Suprapubic skin (tissue), 4 donors: ENCODE measurements around the gene IFI6. TPM values are rescaled to one million over a fixed set of nuclear protein-coding genes. Genes with fewer than 3 reads are reported as not detected.

ENCODE experiments used
- DNase-seq, 2 donors: peaks; one replicate each; pipeline ENCODE4 v3.0.0-alpha.2; 2019; ENCODE audit warnings: low spot score in 2 of 2
- H3K27ac ChIP-seq: fragments of 200-600 bp; sonication (generic); one replicate; pipeline ENCODE4 v1.5.1; 2019
- H3K27me3 ChIP-seq: fragments of 200-600 bp; sonication (generic); one replicate; pipeline ENCODE4 v1.5.1; 2019
- H3K36me3 ChIP-seq: fragments of 200-600 bp; sonication (generic); one replicate; pipeline ENCODE4 v1.5.1; 2019
- H3K4me1 ChIP-seq: fragments of 200-600 bp; sonication (generic); one replicate; pipeline ENCODE4 v1.5.1; 2019
- H3K4me3 ChIP-seq: fragments of 200-600 bp; sonication (generic); one replicate; pipeline ENCODE4 v1.5.1; 2019; ENCODE audit warnings: mild to moderate bottlenecking
- H3K9me3 ChIP-seq: fragments of 200-600 bp; sonication (generic); one replicate; pipeline ENCODE4 v1.5.1; 2019
- CTCF ChIP-seq, 2 donors: fragments of 200-600 bp in 1 of 2; fragments of 450-650 bp in 1 of 2; sonication (generic) in 1 of 2; IDR thresholded peaks; one replicate each; pipeline ENCODE4 v1.5.1; 2016 to 2019; ENCODE audit warnings: antibody characterized with exemption in 2 of 2, mild to moderate bottlenecking in 1 of 2, moderate library complexity in 1 of 2
- EP300 ChIP-seq: sonication (generic); formaldehyde crosslinking; IDR thresholded peaks from one replicate; pipeline ENCODE4 v1.6.1; 2017; ENCODE audit warnings: antibody characterized with exemption
- POLR2A ChIP-seq, 2 donors: fragments of 450-650 bp; IDR thresholded peaks; one replicate each; pipeline ENCODE4 v1.6.1; 2017; ENCODE audit warnings: antibody characterized with exemption in 2 of 2, mild to moderate bottlenecking in 2 of 2, moderate library complexity in 2 of 2
- POLR2AphosphoS5 ChIP-seq, 3 donors: sonication (generic); formaldehyde crosslinking; IDR thresholded peaks; one replicate each; pipeline ENCODE4 v1.6.1; 2017; ENCODE audit warnings: antibody characterized with exemption in 3 of 3
- WGBS: methylation state at CpG from one replicate; pipeline ENCODE4 v1.1.5; 2018; 5-methylcytosine and 5-hydroxymethylcytosine counted together
- total RNA-seq, 4 donors: library from RNA; depleted of rRNA; stranded (reverse); fragments of >200 nt; gene quantifications; one replicate each; pipeline ENCODE4 v1.1.0, GENCODE V29; 2016

The IFI6 gene
- total RNA-seq, 4 donors from 2014 or later = 6.3 to 31.4 (median 8.2) TPM

GRCh38 chr1:27634177-27634984 lies 37.6 kb downstream of the IFI6 start:
- Histone ChIP-seq H3K9me3 (no peaks in the 10 kb centered on the region), H3K27me3 (no peaks in the 10 kb centered on the region), H3K27ac (peak overlapping the region; percentile 62), H3K4me3 (peak overlapping the region; percentile 55), H3K36me3 (no peaks in the 10 kb centered on the region), H3K4me1 (peaks cover 54% of the 10 kb centered on the region)
- TF ChIP-seq EP300 (no peak), POLR2AphosphoS5 (IDR thresholded peaks at IDR 0.05) (peak in 1 of 3 donors; percentile 37), CTCF (IDR thresholded peaks at IDR 0.05) (peak in 1 of 2 donors; percentile 11)
- 13% methylated on average over 40 of the region's 63 CpGs for WGBS
- DNase-seq = no peak

GRCh38 chr1:27633640-27634176 lies 38.3 kb downstream of the IFI6 start:
- peak overlapping the region; percentile 62 for H3K27ac ChIP-seq
- 58% methylated on average over 8 of the region's 17 CpGs for WGBS
- no peaks in the 10 kb centered on the region for H3K9me3 ChIP-seq
- H3K36me3 ChIP-seq = no peaks in the 10 kb centered on the region
- H3K4me3 ChIP-seq = peak overlapping the region; percentile 55
- H3K27me3 ChIP-seq = no peaks in the 10 kb centered on the region
- H3K4me1 ChIP-seq = peaks cover 61% of the 10 kb centered on the region
- DNase-seq = no peak
- no peak for TF ChIP-seq CTCF (IDR thresholded peaks at IDR 0.05)
- no peak for TF ChIP-seq EP300

GRCh38 chr1:27633298-27633610 lies 38.7 kb downstream of the IFI6 start:
- peaks cover 65% of the 10 kb centered on the region for H3K4me1 ChIP-seq
- no peaks in the 10 kb centered on the region for H3K27me3 ChIP-seq
- WGBS = 78% methylated on average over 3 of the region's 5 CpGs
- peak overlapping the region; percentile 55 for H3K4me3 ChIP-seq
- peak overlapping the region; percentile 84 for H3K27ac ChIP-seq
- no peaks in the 10 kb centered on the region for H3K36me3 ChIP-seq
- no peak for DNase-seq
- H3K9me3 ChIP-seq = no peaks in the 10 kb centered on the region
- TF ChIP-seq POLR2AphosphoS5 (IDR thresholded peaks at IDR 0.05) = no peak
- no peak for TF ChIP-seq POLR2A (IDR thresholded peaks at IDR 0.05)
- TF ChIP-seq EP300 = no peak
- TF ChIP-seq CTCF (IDR thresholded peaks at IDR 0.05) = no peak

- Histone ChIP-seq H3K4me1 (peaks cover 65% of the 10 kb centered on the region), H3K9me3 (no peaks in the 10 kb centered on the region), H3K36me3 (no peaks in the 10 kb centered on the region), H3K4me3 (peak overlapping the region; percentile 55), H3K27ac (peak overlapping the region; percentile 84), H3K27me3 (no peaks in the 10 kb centered on the region)
- DNase-seq = no peak
- TF ChIP-seq POLR2A (IDR thresholded peaks at IDR 0.05) (no peak), EP300 (no peak), POLR2AphosphoS5 (IDR thresholded peaks at IDR 0.05) (no peak), CTCF (IDR thresholded peaks at IDR 0.05) (no peak)
- WGBS = 75% methylated on average over 13 of the region's 14 CpGs
Observed at GRCh38 chr1:27632387-27633297, 39.4 kb downstream of the IFI6 start.
